ENCODE data around the gene INPP4A.

DNA sequence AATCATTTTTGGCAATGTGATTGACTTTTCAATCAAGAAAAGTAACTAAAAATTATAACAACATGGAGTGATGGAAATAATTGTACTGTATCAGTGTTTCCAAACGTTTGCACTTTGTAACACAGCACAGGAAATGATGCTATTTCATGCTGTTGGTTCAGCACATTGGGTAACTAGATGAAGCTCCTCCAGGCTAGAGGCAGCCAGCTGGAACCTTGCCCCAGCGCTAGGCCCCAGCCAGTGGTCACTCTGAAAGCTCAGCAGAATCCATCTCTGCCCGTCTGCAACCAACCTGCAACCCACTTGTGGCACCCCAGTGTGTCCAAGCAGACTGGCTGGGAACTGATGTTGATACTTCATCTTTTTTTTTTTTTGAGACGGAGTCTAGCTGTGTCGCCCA lies 179.0 kb downstream of the INPP4A start:
- no peak for TF ChIP-seq POLR2AphosphoS5 (IDR thresholded peaks at IDR 0.05)
- TF ChIP-seq EP300 (IDR thresholded peaks at IDR 0.05) = no peak
- TF ChIP-seq CTCF (IDR thresholded peaks at IDR 0.05) = no peak
